Measurements from ENCODE around the gene AGAP3.

DNA sequence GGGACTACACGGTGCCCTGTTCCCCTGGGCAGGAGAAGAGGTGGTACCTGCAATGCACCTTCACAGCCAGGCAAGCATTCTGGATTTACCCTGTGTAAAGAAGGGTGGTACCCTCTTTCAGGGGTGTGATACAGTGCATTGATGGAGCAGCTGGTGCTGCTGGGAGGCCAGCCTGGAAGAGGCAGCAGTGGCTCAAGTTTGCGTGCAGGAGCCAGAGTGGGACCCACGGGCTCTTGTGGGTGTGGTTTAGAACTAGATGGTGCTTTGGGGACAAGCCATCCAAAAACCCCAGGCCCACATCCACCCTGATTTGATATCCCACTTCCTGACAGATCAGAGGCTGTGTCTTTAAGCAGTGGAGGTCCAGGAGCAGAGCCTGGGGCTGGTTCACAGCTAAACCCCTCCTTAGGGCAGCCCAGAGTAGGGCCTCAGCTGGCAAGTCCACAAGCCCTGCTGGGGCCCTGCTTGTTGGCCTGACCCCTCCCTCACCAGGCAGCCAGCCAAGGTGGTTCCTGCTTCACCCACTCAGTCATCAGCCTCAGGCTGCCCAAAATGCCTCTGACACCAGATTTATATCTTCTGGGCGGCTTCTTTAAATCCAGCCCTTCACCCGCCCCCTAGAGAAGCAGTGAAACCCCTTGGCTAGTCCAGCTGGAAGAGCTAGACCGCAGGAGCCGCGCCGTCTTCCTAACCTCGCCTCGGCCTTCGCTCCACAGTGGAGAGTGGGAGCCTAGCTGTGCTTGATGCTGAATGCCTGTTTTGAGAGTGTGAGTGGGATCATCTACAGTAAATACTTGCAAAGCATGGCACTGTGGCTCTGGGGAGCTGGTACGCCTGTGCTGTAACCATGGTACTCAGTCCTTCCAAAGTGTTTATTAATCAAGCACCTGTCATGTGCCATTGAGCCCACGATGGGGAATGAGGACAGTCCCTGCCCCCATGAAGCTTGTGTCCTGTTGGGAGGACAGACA lies 39.4 kb upstream of the AGAP3 start:
- TF ChIP-seq POLR2A (IDR thresholded peaks at IDR 0.05; ENCODE audit: low read depth, low read length), result no peak
- TF ChIP-seq POLR2AphosphoS5 (IDR thresholded peaks at IDR 0.05; ENCODE audit: low read depth, low read length), result no peak
- no peak for TF ChIP-seq SPI1 (IDR thresholded peaks at IDR 0.05; ENCODE audit: low read depth, low read length)
- TF ChIP-seq TAF1 (IDR thresholded peaks at IDR 0.05; ENCODE audit: low read depth, low read length), result no peak

Measured in GM12891 (cell line).